IMR-90 (cell line): Measurements from ENCODE around the gene RRP1B. TPM values are rescaled to one million over a fixed set of nuclear protein-coding genes. Genes with fewer than 3 reads are reported as not detected.

Source experiments
- ATAC-seq: fragments of 200-7000 bp; cut with Tn5 transposase; 2 replicates; pipeline ENCODE4 v1.9.1; 2020; ENCODE audit warnings: low read depth, mild to moderate bottlenecking, moderate library complexity
- BruUV-seq: library from RNA; stranded (reverse); fragments of 400-500 nt; replicated peaks from 2 replicates; lab custom pipeline; 2021; lab: Mats Ljungman, UMichigan
- CTCF ChIA-PET: fragments of 300-600 bp; formaldehyde crosslinking; extraction: SDS; loops from one replicate; lab custom pipeline; 2021; ENCODE audit warnings: antibody characterized with exemption; lab: Yijun Ruan, JAX
- POLR2A ChIA-PET: fragments of 300-600 bp; sonication (Branson Sonifier 250); formaldehyde crosslinking; loops from one replicate; lab custom pipeline; 2022; ENCODE audit warnings: antibody characterized with exemption; ENCODE audit not compliant: unreplicated experiment; lab: Charles Lee
- DNase-seq: peaks from one replicate; pipeline ENCODE4 v3.0.0; 2013
- H2AFZ ChIP-seq: replicated peaks from 2 replicates; pipeline ENCODE3; 2013; ENCODE audit warnings: low read length, mild to moderate bottlenecking; ENCODE audit not compliant: poor library complexity
- H2AK5ac ChIP-seq: 2 replicates; pipeline ENCODE4 v1.6.1; 2013; ENCODE audit warnings: low read depth, low read length, inconsistent platforms
- H2AK9ac ChIP-seq: replicated peaks from 2 replicates; pipeline ENCODE3; 2013; ENCODE audit warnings: mild to moderate bottlenecking, low read depth, low read length, moderate library complexity; ENCODE audit not compliant: poor library complexity
- H2BK120ac ChIP-seq: 2 replicates; pipeline ENCODE4 v1.6.1; 2013; ENCODE audit warnings: low read depth, low read length, inconsistent platforms
- H2BK15ac ChIP-seq: 3 replicates; pipeline ENCODE4 v1.6.1; 2013; ENCODE audit warnings: low read depth, low read length, inconsistent platforms
- H2BK20ac ChIP-seq: 2 replicates; pipeline ENCODE4 v1.6.1; 2013; ENCODE audit warnings: low read depth, mild to moderate bottlenecking, inconsistent platforms, low read length, moderate library complexity
- H2BK5ac ChIP-seq: 2 replicates; pipeline ENCODE4 v1.6.1; 2013; ENCODE audit warnings: mild to moderate bottlenecking, low read depth, low read length, inconsistent platforms; ENCODE audit not compliant: poor library complexity, severe bottlenecking
- H3K14ac ChIP-seq: replicated peaks from 2 replicates; pipeline ENCODE4 v1.6.1; 2013; ENCODE audit warnings: low read depth, low read length, inconsistent platforms
- H3K18ac ChIP-seq: 2 replicates; pipeline ENCODE4 v1.6.1; 2013; ENCODE audit warnings: low read depth, low read length, control low read depth
- H3K23ac ChIP-seq: 2 replicates; pipeline ENCODE4 v1.6.1; 2013; ENCODE audit warnings: low read depth, low read length, inconsistent platforms
- H3K27ac ChIP-seq: 2 replicates; pipeline ENCODE4 v1.5.1; 2013; ENCODE audit warnings: mild to moderate bottlenecking, control low read depth, low read length; ENCODE audit not compliant: insufficient read depth
- H3K27me3 ChIP-seq: 2 replicates; pipeline ENCODE4 v1.6.1; 2013; ENCODE audit warnings: low read length; ENCODE audit not compliant: control insufficient read depth, insufficient read depth
- H3K36me3 ChIP-seq: 2 replicates; pipeline ENCODE4 v1.6.1; 2013; ENCODE audit warnings: low read length, mixed read lengths; ENCODE audit not compliant: control insufficient read depth, insufficient read depth
- H3K4ac ChIP-seq: 2 replicates; pipeline ENCODE4 v1.6.1; 2013; ENCODE audit warnings: low read depth, low read length, inconsistent platforms
- H3K4me1 ChIP-seq: 2 replicates; pipeline ENCODE4 v1.6.1; 2013; ENCODE audit warnings: low read length, mixed read lengths; ENCODE audit not compliant: control insufficient read depth, insufficient read depth
- H3K4me2 ChIP-seq: 2 replicates; pipeline ENCODE4 v1.6.1; 2013; ENCODE audit warnings: low read depth, mild to moderate bottlenecking, control low read depth, low read length, moderate library complexity
- H3K4me3 ChIP-seq: 2 replicates; pipeline ENCODE4 v1.5.1; 2013; ENCODE audit warnings: low read depth, mild to moderate bottlenecking, control low read depth, low read length, moderate library complexity; ENCODE audit not compliant: insufficient read depth
- H3K56ac ChIP-seq: 2 replicates; pipeline ENCODE4 v1.6.1; 2013; ENCODE audit warnings: low read length, inconsistent platforms; ENCODE audit not compliant: insufficient read depth; ENCODE audit errors: extremely low read depth
- H3K79me1 ChIP-seq, 2 experiments: 2 replicates each; pipeline ENCODE4 v1.6.1; 2013; ENCODE audit warnings: low read length in 2 of 2, inconsistent platforms in 1 of 2, low read depth in 1 of 2
- H3K9ac ChIP-seq: 2 replicates; pipeline ENCODE4 v1.6.1; 2013; ENCODE audit warnings: low read depth, low read length, control low read depth
- H3K9me1 ChIP-seq: 2 replicates; pipeline ENCODE4 v1.6.1; 2013; ENCODE audit warnings: low read length, inconsistent platforms; ENCODE audit not compliant: insufficient read depth
- H3K9me3 ChIP-seq: 2 replicates; pipeline ENCODE4 v1.6.1; 2013; ENCODE audit warnings: low read length; ENCODE audit not compliant: control insufficient read depth, insufficient read depth
- H4K20me1 ChIP-seq: 2 replicates; pipeline ENCODE4 v1.6.1; 2013; ENCODE audit warnings: low read length, inconsistent platforms; ENCODE audit not compliant: insufficient read depth
- H4K5ac ChIP-seq: 2 replicates; pipeline ENCODE4 v1.6.1; 2013; ENCODE audit warnings: mild to moderate bottlenecking, low read depth, low read length, control low read depth
- H4K8ac ChIP-seq, 2 experiments: 2 replicates each; pipeline ENCODE4 v1.6.1; 2013; ENCODE audit warnings: low read depth in 2 of 2, low read length in 2 of 2, control low read depth in 1 of 2, inconsistent platforms in 1 of 2
- H4K91ac ChIP-seq: 2 replicates; pipeline ENCODE4 v1.6.1; 2013; ENCODE audit warnings: low read depth, low read length, inconsistent platforms; ENCODE audit not compliant: insufficient read depth
- BHLHE40 ChIP-seq: fragments of 150-350 bp; IDR thresholded peaks from 2 replicates; pipeline ENCODE4 v1.6.1; 2016; ENCODE audit warnings: mild to moderate bottlenecking, low read depth, low read length
- CEBPB ChIP-seq: IDR thresholded peaks from 2 replicates; pipeline ENCODE4 v1.6.1; 2012; ENCODE audit warnings: low read depth, low read length, improper control_type of control experiment
- FOS ChIP-seq: fragments of 150-350 bp; IDR thresholded peaks from 2 replicates; pipeline ENCODE4 v1.6.1; 2016; ENCODE audit warnings: low read depth, low read length
- MAFK ChIP-seq: IDR thresholded peaks from 2 replicates; pipeline ENCODE4 v1.6.1; 2012; ENCODE audit warnings: low read depth, low read length, improper control_type of control experiment
- MAZ ChIP-seq: IDR thresholded peaks from 2 replicates; pipeline ENCODE4 v1.6.1; 2012; ENCODE audit warnings: low read depth, mild to moderate bottlenecking, low read length, improper control_type of control experiment, moderate library complexity, borderline replicate concordance
- MXI1 ChIP-seq: IDR thresholded peaks from 2 replicates; pipeline ENCODE4 v1.6.1; 2012; ENCODE audit warnings: low read depth, mild to moderate bottlenecking, low read length, moderate library complexity, borderline replicate concordance
- RAD21 ChIP-seq: IDR thresholded peaks from 2 replicates; pipeline ENCODE4 v1.6.1; 2012; ENCODE audit warnings: low read length, improper control_type of control experiment
- RCOR1 ChIP-seq: IDR thresholded peaks from 2 replicates; pipeline ENCODE4 v1.6.1; 2012; ENCODE audit warnings: mild to moderate bottlenecking, low read length, improper control_type of control experiment; ENCODE audit not compliant: insufficient replicate concordance
- RFX5 ChIP-seq: IDR thresholded peaks from 2 replicates; pipeline ENCODE4 v1.8.0; 2012; ENCODE audit warnings: low read depth, mild to moderate bottlenecking, low read length, moderate library complexity
- SMC3 ChIP-seq: fragments of 150-350 bp; IDR thresholded peaks from 2 replicates; pipeline ENCODE4 v1.6.1; 2016; ENCODE audit warnings: low read depth, mild to moderate bottlenecking, antibody characterized with exemption, low read length, moderate library complexity
- WGBS, 2 experiments: methylation state at CpG; one replicate each; pipeline versions ENCODE4 v1.1.5 to v1.1.7; 2013; ENCODE audit warnings: missing lambda C conversion rate in 2 of 2; ENCODE audit not compliant: insufficient read length in 1 of 2; ENCODE audit errors: extremely low coverage in 2 of 2; 5-methylcytosine and 5-hydroxymethylcytosine counted together
- dilution Hi-C: fragments of 300-500 bp; cut with HindIII; formaldehyde crosslinking; loops from one replicate; pipeline ENCODE4 v1.14.3; 2018; ENCODE audit warnings: low sequenced_read_pairs; ENCODE audit not compliant: unreplicated experiment
- in situ Hi-C: fragments of 300-500 bp; cut with MboI; formaldehyde crosslinking; loops from 3 replicates; pipeline ENCODE4 v1.14.3; 2019; ENCODE audit warnings: low sequenced_read_pairs, inconsistent platforms, mixed read lengths
- intact Hi-C: fragments of 100-400 bp; cut with micrococcal nuclease; formaldehyde crosslinking; loops from 2 replicates; pipeline ENCODE4 v1.10.0; 2022
- polyA plus RNA-seq, 3 experiments: library from polyadenylated mRNA; depleted of rRNA; stranded (reverse); fragments of >200 nt; gene quantifications; 2 replicates each; pipeline ENCODE4 v1.2.3, GENCODE V29; 2012; ENCODE audit warnings: low replicate concordance in 1 of 3
- total RNA-seq: library from RNA; depleted of rRNA; stranded (reverse); fragments of >200 nt; gene quantifications from 2 replicates; pipeline ENCODE4 v1.2.3, GENCODE V29; 2012
- TF ChIP-seq, protein P1 (sequence below): fragments of 150-350 bp; IDR thresholded peaks from 2 replicates; pipeline ENCODE4 v1.6.1; 2017; ENCODE audit warnings: mild to moderate bottlenecking, antibody characterized with exemption, low read length, low read depth
- TF ChIP-seq, protein P2 (sequence below): fragments of 150-350 bp; IDR thresholded peaks from 2 replicates; pipeline ENCODE4 v1.6.1; 2016; ENCODE audit warnings: low read depth, mild to moderate bottlenecking, low read length, moderate library complexity, borderline replicate concordance
- TF ChIP-seq, protein P3 (sequence below): conservative IDR thresholded peaks from 2 replicates; pipeline ENCODE4 v1.5.1; 2012; ENCODE audit warnings: mild to moderate bottlenecking, low read depth, low read length, improper control_type of control experiment

RRP1B gene
- total and polyA plus RNA-seq, 2 of the 4 experiments (the other 2 are of a cell fraction) = 11.1 to 16.1 TPM

DNA sequence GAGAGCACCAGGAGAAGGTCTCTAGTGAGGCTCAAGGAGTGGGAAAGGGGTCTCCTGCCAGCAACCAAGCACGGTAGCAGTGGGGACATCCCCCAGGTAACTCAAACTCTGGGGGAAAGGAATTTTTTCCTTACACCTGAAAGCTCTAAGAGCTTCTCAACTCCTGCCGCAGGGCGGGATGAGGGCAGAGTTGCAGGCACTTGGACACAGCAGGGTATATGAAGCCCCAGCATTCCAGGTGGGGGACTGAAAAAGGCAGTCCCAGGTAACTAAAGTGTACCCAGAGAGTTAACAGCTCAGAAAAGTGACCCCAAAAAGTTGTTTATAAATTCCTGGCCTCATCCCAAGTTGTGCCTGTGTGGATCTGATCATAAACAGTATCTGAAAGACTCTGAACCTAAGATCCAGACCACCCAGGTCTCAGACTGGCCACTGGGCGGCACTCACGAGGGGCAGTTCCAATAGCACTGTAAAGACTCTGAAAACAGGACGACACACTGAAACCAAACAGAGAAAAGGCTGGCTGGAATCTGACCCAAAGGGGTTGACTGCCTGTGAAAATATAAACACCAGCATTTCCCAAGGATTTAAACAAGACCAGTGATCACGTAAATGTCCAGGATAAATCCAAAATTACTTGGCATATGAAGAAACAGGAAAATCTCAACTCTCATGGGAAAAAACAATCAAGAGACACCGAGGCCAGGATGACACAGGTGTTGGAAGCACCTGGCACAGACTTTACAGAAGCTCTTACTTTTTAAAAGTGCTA is 47.6 kb upstream of the RRP1B start:
- peaks cover 9% of the 10 kb centered on the region; the same call in 1 of the 2 replicates for H3K9me1 ChIP-seq
- DNase-seq = peak; percentile 95
- H4K91ac ChIP-seq = peak overlapping the region; percentile 92
- H3K36me3 ChIP-seq = no peaks in the 10 kb centered on the region
- no peak overlapping the region for H2AK9ac ChIP-seq
- H3K4me1 ChIP-seq = peaks cover 19% of the 10 kb centered on the region
- in situ Hi-C loops (no loop called here), dilution Hi-C loops (no loop called here), intact Hi-C loops (loop anchor here (1.0 kb wide), 2 partner anchors 10 to 34 kb away; no protein-coding TSS in a partner anchor)
- peak overlapping the region; percentile 1; the same call in 1 of the 2 replicates for H3K9ac ChIP-seq
- peak overlapping the region; percentile 25 for H2BK5ac ChIP-seq
- H3K27me3 ChIP-seq = no peaks in the 10 kb centered on the region
- H3K4me2 ChIP-seq = no peak overlapping the region
- H4K5ac ChIP-seq = peak overlapping the region; percentile 28; the same call in 1 of the 2 replicates
- H4K20me1 ChIP-seq = no peaks in the 10 kb centered on the region
- peak overlapping the region; percentile 66 for H3K4ac ChIP-seq
- peak overlapping the region; percentile 33 for H2AK5ac ChIP-seq
- CTCF ChIA-PET = interaction anchor here (0.6 to 1.8 kb wide), 6 partner anchors 10 to 665 kb away, joined by 3 to 12 read pairs (median 5); no protein-coding TSS in a partner anchor
- H3K18ac ChIP-seq = peak overlapping the region; percentile 44
- BruUV-seq = no TSS peak
- no peak overlapping the region for H3K56ac ChIP-seq
- no peak overlapping the region for H3K4me3 ChIP-seq
- peak overlapping the region; percentile 16 to 53; a peak in 2 of 4 replicates for H4K8ac ChIP-seq
- peak overlapping the region; percentile 72; the same call in 2 of the 3 replicates for H2BK15ac ChIP-seq
- H3K27ac ChIP-seq = peak overlapping the region; percentile 26; the same call in 1 of the 2 replicates
- H3K79me1 ChIP-seq = no peaks in the 10 kb centered on the region
- peak; percentile 90 for ATAC-seq
- peak overlapping the region; percentile 75 for H2BK20ac ChIP-seq
- H3K14ac ChIP-seq = peak overlapping the region; percentile 29; the same call in 1 of the 2 replicates
- POLR2A ChIA-PET = no interaction called here
- H2AFZ ChIP-seq = no peak overlapping the region
- H3K23ac ChIP-seq = no peak overlapping the region
- no CpG with 5 or more reads among the region's 8 CpGs for WGBS, 2 experiments
- H3K9me3 ChIP-seq = no peaks in the 10 kb centered on the region
- H2BK120ac ChIP-seq = peak overlapping the region; percentile 81
- TF ChIP-seq BHLHE40 = no peak
- TF ChIP-seq MAZ = 0 out of 2 replicates have a peak, but pooled peaks have one; percentile 12
- TF ChIP-seq CEBPB = no peak
- TF ChIP-seq SMC3 = peak; percentile 86
- TF ChIP-seq MXI1 = no peak
- peak; percentile 73 for TF ChIP-seq RAD21
- TF ChIP-seq, protein P1, sequence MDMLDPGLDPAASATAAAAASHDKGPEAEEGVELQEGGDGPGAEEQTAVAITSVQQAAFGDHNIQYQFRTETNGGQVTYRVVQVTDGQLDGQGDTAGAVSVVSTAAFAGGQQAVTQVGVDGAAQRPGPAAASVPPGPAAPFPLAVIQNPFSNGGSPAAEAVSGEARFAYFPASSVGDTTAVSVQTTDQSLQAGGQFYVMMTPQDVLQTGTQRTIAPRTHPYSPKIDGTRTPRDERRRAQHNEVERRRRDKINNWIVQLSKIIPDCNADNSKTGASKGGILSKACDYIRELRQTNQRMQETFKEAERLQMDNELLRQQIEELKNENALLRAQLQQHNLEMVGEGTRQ = no peak
- no peak; the same call in 1 of the 2 replicates for TF ChIP-seq FOS
- no peak for TF ChIP-seq RCOR1
- TF ChIP-seq, protein P2, sequence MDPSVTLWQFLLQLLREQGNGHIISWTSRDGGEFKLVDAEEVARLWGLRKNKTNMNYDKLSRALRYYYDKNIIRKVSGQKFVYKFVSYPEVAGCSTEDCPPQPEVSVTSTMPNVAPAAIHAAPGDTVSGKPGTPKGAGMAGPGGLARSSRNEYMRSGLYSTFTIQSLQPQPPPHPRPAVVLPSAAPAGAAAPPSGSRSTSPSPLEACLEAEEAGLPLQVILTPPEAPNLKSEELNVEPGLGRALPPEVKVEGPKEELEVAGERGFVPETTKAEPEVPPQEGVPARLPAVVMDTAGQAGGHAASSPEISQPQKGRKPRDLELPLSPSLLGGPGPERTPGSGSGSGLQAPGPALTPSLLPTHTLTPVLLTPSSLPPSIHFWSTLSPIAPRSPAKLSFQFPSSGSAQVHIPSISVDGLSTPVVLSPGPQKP = no peak
- TF ChIP-seq, protein P3, sequence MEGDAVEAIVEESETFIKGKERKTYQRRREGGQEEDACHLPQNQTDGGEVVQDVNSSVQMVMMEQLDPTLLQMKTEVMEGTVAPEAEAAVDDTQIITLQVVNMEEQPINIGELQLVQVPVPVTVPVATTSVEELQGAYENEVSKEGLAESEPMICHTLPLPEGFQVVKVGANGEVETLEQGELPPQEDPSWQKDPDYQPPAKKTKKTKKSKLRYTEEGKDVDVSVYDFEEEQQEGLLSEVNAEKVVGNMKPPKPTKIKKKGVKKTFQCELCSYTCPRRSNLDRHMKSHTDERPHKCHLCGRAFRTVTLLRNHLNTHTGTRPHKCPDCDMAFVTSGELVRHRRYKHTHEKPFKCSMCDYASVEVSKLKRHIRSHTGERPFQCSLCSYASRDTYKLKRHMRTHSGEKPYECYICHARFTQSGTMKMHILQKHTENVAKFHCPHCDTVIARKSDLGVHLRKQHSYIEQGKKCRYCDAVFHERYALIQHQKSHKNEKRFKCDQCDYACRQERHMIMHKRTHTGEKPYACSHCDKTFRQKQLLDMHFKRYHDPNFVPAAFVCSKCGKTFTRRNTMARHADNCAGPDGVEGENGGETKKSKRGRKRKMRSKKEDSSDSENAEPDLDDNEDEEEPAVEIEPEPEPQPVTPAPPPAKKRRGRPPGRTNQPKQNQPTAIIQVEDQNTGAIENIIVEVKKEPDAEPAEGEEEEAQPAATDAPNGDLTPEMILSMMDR = peak; percentile 82
- no peak for TF ChIP-seq MAFK
- TF ChIP-seq RFX5 = no peak
